Activated naive CD8-positive, alpha-beta T cell treated with anti-CD3 and anti-CD28 coated beads, Interleukin-2, amount 50 U/mL, for 16 hours (primary cell): Measurements from ENCODE around the gene PAK5.

ENCODE experiments used
- DNase-seq: peaks from one replicate; pipeline ENCODE4 v3.0.0-alpha.2; 2020; ENCODE audit warnings: low read depth, low spot score

The PAK5 gene

DNA sequence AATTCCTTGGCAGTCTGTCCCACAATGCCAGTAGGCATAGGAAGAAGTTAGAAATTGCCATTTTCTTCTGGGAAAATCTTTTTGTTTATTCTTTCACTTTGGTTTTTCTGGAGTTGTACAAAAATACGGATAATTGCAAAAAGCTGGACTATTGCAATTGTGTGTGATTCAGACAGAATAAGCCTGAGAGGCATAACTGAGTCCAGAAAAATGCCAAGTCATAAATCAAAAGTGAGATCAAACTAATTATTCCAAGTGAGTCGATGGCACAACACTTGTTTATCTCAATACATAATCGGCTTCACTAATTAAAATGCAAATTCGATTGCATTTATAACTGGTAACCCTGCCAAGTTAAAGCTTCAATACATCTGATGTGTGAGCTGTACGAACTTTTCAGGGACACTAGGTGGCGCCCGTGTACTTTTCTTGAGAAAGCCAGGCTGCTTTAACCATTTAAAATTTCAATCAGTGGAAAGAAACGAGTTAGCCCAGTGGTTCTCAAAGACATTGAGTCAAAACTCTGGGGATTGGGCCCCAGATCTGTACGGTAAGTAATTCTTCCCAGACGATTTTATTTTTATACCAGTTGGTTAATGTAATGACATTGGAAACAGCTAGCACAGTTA lies 221.9 kb downstream of the PAK5 start:
- DNase-seq = no peak

DNA sequence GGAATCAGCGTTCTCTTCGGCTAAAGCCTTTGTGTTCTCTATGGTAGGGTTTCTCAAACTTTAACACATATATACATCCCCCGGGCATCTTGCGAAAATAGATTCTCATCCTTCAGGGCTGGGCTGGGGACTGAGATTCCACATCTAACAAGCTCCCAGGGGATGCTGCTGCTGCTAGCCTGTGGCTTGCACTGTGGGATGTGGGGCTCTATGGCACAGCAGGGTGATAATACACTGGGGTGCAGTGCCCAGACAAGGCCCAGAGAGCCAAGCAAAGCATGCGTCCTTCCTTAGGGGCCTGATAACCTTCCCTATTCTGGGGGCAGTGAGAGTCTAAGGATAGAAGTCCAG lies 222.4 kb downstream of the PAK5 start:
- no peak for DNase-seq

DNA sequence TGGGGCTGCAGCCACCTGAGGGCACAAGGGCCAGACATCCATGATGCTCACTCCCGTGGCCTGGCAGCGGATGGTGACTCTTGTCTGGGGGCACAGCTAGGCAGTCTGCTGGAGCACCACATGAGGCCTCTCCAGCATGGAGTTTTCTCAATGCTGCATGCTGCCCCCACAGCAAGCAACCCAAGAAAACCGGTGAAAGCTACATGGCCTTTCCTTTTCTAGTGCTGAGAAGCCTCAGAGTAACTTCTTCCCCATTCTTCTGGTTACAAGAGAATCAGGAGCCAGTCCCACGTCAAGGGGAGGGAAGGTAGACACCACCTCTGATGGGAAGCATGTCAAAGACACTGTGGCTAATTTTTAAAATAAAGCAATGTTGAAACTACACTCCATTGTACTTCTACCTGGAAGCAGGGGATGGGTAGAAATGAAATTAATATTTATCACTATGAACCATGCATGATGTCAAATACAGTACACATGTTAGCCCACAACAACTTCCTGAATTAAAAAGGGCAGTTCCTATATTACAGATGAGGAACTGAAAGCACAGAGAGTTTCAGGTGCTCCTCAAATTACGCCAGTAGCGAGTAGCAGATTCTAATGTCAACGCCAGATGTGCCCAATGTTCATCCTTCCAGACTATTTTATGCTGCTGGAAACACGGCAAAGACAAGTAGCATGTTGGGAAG lies 223.0 kb downstream of the PAK5 start:
- DNase-seq = no peak

DNA sequence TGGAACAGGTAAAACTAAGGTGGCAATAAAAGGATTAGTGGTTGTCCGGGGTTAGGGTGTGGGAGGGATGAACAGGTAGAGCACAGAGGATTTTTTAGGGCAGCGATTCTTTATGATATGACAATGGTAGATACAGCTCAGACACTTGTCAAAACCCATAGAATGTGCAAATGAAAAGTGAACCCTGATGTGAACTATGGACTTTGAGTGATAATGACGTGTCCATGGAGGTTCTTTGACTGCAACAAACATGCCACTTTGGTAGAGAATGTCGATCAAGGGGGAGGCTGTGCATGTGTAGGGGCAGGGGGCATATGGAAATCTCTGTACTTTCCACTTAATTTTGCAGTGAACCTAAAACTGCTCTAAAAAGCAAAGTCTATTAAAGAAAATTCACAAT lies 223.8 kb downstream of the PAK5 start:
- no peak for DNase-seq

DNA sequence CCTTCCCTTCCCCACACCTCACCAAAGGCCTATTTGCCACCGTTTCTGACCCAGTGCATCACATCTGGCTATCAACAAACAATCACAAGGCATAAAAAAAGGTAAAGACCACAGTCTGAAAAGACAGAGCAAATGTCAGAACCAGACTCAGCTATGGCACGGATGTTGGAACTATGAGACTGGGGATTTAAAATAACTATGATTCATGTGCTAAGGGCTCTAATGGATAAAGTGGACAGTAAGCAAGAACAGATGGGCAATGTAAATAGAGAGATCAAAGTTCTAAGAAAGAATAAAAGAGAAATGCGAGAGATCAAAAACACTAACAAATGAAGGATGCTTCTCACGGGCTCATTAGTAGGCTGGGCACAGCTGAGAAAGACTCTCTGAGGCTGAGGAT lies 225.0 kb downstream of the PAK5 start:
- no peak for DNase-seq

GRCh38 chr20:9611921-9612320 lies 227.0 kb downstream of the PAK5 start:
- DNase-seq = no peak

GRCh38 chr20:9610665-9611064 lies 228.2 kb downstream of the PAK5 start:
- DNase-seq = no peak

DNA sequence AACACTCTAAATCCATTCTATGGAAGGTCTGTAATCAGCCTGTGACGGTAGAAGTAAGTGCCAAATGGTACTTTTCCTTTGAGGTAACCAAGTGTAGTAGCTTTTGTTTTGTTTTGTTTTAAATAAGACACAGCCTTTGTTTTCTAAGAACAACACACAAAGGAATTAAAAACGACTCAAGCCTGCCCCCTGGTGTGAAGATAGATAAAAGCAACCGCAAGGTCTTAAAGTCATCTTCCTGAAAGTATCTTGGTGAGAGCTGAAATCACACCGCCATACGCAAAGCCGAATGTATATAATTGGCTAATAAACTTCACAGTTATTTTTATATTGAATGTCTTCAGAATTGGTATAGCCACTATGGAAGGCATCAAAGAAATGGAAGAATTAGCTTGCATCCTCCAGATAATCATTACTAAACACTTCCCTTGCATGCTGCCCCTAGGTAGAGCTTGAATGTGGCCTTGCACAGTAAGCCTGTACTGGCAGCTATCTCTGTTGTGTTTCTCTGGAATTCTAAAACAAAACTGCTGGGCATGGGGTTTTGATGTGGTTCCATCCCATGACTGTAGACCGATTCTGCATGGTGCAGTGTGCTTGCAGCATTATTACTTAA lies 228.9 kb downstream of the PAK5 start:
- no peak for DNase-seq

DNA sequence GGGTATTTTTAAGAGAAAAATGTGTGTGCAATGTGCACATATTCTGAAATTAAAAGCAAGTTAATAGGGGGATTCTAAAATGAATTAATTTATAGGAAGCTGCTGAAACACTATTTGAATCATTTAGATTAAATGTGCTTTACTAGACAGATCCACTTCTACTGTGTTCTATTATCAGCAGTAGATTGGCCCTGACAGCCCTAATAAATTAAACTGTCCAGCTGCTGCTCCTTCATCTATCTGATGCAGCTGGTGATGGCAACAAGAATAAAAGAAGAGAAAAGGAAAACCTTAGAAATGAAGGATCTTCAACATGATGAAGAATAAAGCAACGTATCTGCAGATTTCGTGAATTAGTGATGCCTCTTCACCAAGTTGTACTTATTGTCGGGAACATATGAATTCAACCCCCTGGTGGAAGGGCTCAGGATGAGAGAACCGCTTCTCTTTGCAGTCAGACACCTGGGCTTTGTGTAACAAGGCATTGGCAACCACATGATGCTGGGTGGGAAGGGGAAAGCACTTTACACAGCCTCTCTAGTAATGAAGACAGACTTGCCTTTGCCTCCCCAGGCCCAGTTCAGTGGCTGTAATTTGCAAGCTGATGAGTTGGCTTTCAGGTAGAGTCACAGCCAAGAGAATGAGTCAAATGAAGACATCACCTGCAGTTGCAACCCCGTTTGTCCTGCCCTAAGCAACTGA lies 230.1 kb downstream of the PAK5 start:
- DNase-seq = no peak

DNA sequence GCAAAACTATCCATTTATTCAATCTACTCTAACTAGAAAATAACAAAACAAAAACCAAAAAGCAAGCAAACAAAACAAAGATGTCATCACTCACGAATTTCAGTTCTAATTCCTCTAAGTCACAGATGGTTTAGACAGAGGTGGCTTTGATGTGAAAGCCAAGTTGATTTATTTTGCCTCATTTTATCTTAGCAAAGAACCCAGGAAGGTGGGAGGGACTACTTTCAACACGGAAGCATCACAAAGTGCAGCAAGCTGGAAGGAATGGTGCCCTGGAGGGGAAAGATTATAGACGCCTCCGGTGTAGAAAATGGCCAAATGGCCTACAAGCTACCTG lies 236.1 kb downstream of the PAK5 start:
- DNase-seq = no peak

DNA sequence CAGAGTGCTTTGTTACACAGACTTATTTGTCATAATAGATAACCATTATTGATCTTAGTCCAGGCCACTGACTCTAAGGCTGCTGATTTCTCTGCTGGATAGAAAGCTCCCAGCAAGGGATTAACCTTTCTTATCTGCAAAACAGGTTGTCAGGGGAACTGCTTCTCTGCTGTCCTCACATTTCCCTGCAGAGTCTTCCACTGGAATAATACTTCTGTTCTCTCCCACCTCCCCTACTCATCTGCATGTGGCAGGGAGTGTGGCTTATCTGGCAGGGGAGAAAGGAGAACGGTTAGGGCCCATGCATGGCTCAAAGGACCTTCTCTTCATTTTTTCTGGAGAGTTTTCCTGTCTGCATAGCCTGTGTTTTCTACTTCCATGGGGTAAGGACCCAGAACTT lies 238.3 kb downstream of the PAK5 start:
- DNase-seq = no peak

DNA sequence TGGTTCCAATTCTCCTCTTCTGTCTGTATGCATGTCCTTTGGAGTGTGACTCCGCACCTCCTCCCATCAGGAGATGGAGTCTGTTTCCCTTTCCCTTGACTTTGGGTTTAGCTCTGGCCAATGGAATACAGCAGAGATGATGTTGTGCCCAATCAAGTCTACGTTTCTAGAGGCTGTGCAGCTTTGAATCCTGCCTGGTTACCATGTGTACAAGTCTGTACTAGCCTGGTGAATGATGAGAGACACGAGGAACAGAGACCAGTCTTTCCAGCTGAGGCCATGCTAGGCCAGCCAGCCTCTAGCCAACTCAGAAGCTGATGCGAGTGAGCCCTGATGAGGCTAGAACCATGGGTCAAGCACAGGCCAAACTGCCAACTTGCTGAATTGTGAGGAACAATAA lies 241.3 kb downstream of the PAK5 start:
- DNase-seq = no peak

DNA sequence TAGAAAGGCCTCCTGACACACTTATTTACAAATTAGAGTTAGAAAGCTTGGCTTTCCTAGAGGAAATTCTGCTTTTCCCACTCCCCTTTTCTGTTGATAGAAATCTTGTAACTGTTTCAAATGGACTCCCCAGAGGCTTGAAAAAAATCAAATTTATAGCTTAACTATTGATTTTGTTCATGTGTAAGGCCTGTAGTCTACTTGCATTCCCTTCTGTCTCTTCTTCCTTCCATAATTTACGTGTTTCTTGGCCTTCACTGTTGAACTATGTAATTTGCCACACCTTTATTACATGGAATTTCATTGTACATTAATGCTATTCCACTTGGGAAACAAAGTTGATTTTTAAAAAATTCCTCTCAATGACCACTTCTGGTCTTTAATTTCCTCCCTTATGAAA lies 243.1 kb downstream of the PAK5 start:
- DNase-seq = no peak

GRCh38 chr20:9594284-9594875 lies 244.5 kb downstream of the PAK5 start:
- DNase-seq = no peak

DNA sequence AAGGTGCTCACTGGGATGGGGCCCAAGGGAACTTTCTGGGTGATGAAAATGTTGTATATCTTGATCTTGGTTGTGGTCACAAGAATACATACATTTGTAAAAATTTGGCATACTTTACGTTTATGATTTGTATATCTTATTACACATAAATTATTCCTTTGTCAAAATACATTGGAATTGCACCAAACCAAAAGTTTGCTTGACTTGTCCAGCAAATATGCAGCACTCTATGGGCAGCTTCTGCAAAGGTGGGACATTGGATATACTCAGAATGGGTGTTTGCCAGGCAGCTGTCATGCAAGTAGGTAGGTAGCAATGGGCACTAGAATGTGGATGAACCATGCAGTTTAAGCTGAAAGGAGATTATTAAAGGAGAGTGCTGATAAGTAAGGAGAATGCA lies 246.5 kb downstream of the PAK5 start:
- no peak for DNase-seq

- DNase-seq = no peak
These were observed 247.8 kb downstream of the PAK5 start for GRCh38 chr20:9591080-9591479.

- DNase-seq = no peak
These were observed 248.7 kb downstream of the PAK5 start for GRCh38 chr20:9590189-9590588.

DNA sequence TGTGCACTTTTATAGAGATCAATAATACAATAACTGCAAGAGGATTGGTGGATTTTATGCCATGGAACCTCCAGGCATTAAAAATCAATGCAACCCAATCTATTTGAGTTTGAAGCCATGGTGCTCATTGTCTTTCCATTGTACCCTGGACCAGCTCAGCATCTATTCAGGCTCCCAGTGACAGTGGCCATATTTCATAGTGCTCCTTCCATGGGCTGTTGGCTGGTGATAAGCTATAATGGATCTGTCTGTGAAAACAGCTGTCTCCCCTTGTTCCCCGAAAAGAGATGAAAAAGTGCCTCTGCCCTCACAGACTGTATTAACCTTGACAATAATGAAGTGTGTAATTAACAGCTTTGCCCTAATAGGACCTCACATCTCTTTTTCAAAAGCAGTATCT lies 250.2 kb downstream of the PAK5 start:
- DNase-seq = no peak

- DNase-seq = no peak
These were observed 255.7 kb downstream of the PAK5 start for GRCh38 chr20:9583151-9583550.

GRCh38 chr20:9582137-9582536 lies 256.7 kb downstream of the PAK5 start:
- no peak for DNase-seq

- no peak for DNase-seq
These were observed 257.4 kb downstream of the PAK5 start for GRCh38 chr20:9581509-9581908.

DNA sequence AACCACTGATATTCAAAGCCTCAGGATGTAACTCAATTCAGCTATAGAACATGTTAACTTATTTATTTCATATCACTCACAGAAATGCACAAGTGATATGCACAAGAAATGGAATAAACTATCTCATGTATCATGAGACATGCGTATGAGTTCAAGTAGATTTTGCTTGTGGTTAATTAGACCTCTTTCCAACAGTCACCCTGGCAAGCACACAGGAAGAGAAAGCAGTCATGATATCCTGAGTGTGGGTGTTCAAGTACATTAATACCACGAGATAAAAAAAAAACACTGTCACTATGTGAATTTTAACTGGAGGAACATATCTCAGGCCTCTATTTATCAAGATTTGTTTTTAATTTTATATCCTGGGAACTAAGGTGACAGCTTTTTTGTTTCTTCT lies 260.3 kb downstream of the PAK5 start:
- no peak for DNase-seq

DNA sequence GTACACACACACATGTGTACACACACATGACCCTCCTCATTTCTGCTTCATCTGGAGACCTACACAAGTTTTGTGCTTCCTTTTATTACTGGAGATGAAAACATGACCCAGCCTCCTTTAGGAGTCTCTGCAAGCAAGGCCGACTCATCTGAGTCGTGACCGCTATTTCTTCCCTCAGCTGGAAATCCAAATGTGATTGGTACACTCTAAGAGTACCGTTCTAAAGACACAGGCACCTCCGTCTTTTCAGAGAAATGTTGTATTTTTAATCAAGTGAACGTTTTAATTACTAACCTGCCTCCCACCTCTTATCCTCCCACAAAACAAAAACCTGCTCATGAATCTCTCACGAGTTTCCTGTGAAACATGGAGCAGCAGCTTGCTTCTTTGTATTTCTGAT lies 261.5 kb downstream of the PAK5 start:
- no peak for DNase-seq
